SK-N-SH (cell line): ENCODE measurements around the gene HIF3A. TPM values are rescaled to one million over a fixed set of nuclear protein-coding genes. Genes with fewer than 3 reads are reported as not detected.

Experiments
- CTCF ChIA-PET: fragments of 300-600, 350-600 bp; formaldehyde crosslinking; extraction: SDS; loops from one replicate; lab custom pipeline; 2021; lab: Yijun Ruan, JAX
- POLR2A ChIA-PET: fragments of 350-600 bp; sonication (Branson Sonifier 250); formaldehyde crosslinking; extraction: SDS; loops from one replicate; lab custom pipeline; 2020; ENCODE audit warnings: antibody characterized with exemption, inconsistent platforms; lab: Yijun Ruan, JAX
- DNase-seq: peaks from one replicate; pipeline ENCODE4 v3.0.0; 2012
- H2AFZ ChIP-seq: fragments of 200-600 bp; sonication (generic); 2 replicates; pipeline ENCODE4 v1.8.1; 2016; ENCODE audit warnings: antibody characterized with exemption, mild to moderate bottlenecking, low read depth
- H3F3A ChIP-seq: fragments of 200-600 bp; sonication (generic); replicated peaks from 2 replicates; pipeline ENCODE3; 2016; ENCODE audit warnings: antibody characterized with exemption, mild to moderate bottlenecking; ENCODE audit not compliant: insufficient read depth
- H3K27ac ChIP-seq, 2 experiments: fragments of 200-500 bp in 1 of 2; fragments of 200-600 bp in 1 of 2; sonication (Bioruptor generic) in 1 of 2; sonication (generic), shearing (Covaris generic) in 1 of 2; 2 replicates each; pipeline versions ENCODE4 v1.5.1 to v1.6.1; 2014 to 2016; ENCODE audit warnings: low read depth in 2 of 2, inconsistent platforms in 1 of 2, low read length in 1 of 2, mild to moderate bottlenecking in 1 of 2, mixed read lengths in 1 of 2
- H3K27me3 ChIP-seq: fragments of 200-600 bp; sonication (generic), shearing (Covaris generic); 2 replicates; pipeline ENCODE4 v1.6.1; 2016; ENCODE audit warnings: mixed run types; ENCODE audit not compliant: insufficient read depth
- H3K36me3 ChIP-seq, 2 experiments: fragments of 200-500 bp in 1 of 2; fragments of 200-600 bp in 1 of 2; sonication (Bioruptor generic) in 1 of 2; sonication (generic) in 1 of 2; replicated peaks in 1 of 2; 2 replicates each; pipeline versions ENCODE3 to v1.5.1; 2014 to 2016; ENCODE audit warnings: low read length in 1 of 2, mild to moderate bottlenecking in 1 of 2; ENCODE audit not compliant: insufficient read depth in 2 of 2, control insufficient read depth in 1 of 2
- H3K4me1 ChIP-seq, 2 experiments: fragments of 200-500 bp in 1 of 2; fragments of 200-600 bp in 1 of 2; sonication (Bioruptor generic) in 1 of 2; sonication (generic), shearing (Covaris generic) in 1 of 2; 2 replicates each; pipeline versions ENCODE4 v1.5.1 to v1.6.1; 2014 to 2016; ENCODE audit warnings: low read depth in 1 of 2, low read length in 1 of 2, mixed run types in 1 of 2; ENCODE audit not compliant: insufficient read depth in 2 of 2, control insufficient read depth in 1 of 2
- H3K4me2 ChIP-seq: fragments of 200-600 bp; sonication (generic), shearing (Covaris generic); 2 replicates; pipeline ENCODE4 v1.6.1; 2017; ENCODE audit warnings: mixed run types
- H3K4me3 ChIP-seq, 2 experiments: fragments of 200-500 bp in 1 of 2; fragments of 200-600 bp in 1 of 2; sonication (Bioruptor generic) in 1 of 2; sonication (generic), shearing (Covaris generic) in 1 of 2; 2 replicates each; pipeline versions ENCODE4 v1.5.1 to v1.8.1; 2014 to 2016; ENCODE audit warnings: low read depth in 2 of 2, inconsistent platforms in 1 of 2, low read length in 1 of 2, mild to moderate bottlenecking in 1 of 2, mixed read lengths in 1 of 2, moderate library complexity in 1 of 2
- H3K79me2 ChIP-seq: fragments of 200-600 bp; sonication (generic); 2 replicates; pipeline ENCODE4 v1.8.1; 2017; ENCODE audit warnings: mild to moderate bottlenecking; ENCODE audit not compliant: insufficient read depth
- H3K9ac ChIP-seq: fragments of 200-600 bp; sonication (generic); 2 replicates; pipeline ENCODE4 v1.6.1; 2017; ENCODE audit warnings: mixed run types
- H3K9me2 ChIP-seq: fragments of 200-600 bp; sonication (generic); 2 replicates; pipeline ENCODE4 v1.6.1; 2017; ENCODE audit warnings: mixed run types
- H3K9me3 ChIP-seq: fragments of 200-600 bp; sonication (generic); 2 replicates; pipeline ENCODE4 v1.6.1; 2017; ENCODE audit warnings: mixed run types, mild to moderate bottlenecking, moderate library complexity
- H4K20me1 ChIP-seq: fragments of 200-600 bp; sonication (generic); 2 replicates; pipeline ENCODE4 v1.6.1; 2017; ENCODE audit warnings: mild to moderate bottlenecking, mixed run types; ENCODE audit not compliant: insufficient read depth
- CTCF ChIP-seq: fragments of 200-600 bp; sonication (generic); IDR thresholded peaks from 2 replicates; pipeline ENCODE4 v1.6.1; 2017; ENCODE audit warnings: antibody characterized with exemption, mild to moderate bottlenecking, moderate library complexity
- EP300 ChIP-seq, 2 experiments: IDR thresholded peaks; 2 replicates each; pipeline versions ENCODE4 v1.4.0 to v1.6.1; 2012; ENCODE audit warnings: borderline replicate concordance in 1 of 2, low read depth in 1 of 2, low read length in 1 of 2
- EZH2phosphoT487 ChIP-seq: fragments of 200-600 bp; sonication (generic); IDR thresholded peaks from 2 replicates; pipeline ENCODE4 v1.6.1; 2017; ENCODE audit warnings: low read depth, mixed run types, mild to moderate bottlenecking, antibody characterized with exemption, moderate library complexity, borderline replicate concordance
- FOSL2 ChIP-seq: IDR thresholded peaks from 2 replicates; pipeline ENCODE4 v1.4.0; 2012; ENCODE audit warnings: low read depth, mild to moderate bottlenecking, moderate library complexity, borderline replicate concordance
- FOXJ3 ChIP-seq: sonication (generic); formaldehyde crosslinking; IDR thresholded peaks from 2 replicates; pipeline ENCODE4 v1.5.1; 2020; ENCODE audit warnings: mild to moderate bottlenecking, missing genetic modification reagents
- FOXM1 ChIP-seq: IDR thresholded peaks from 2 replicates; pipeline ENCODE4 v1.4.0; 2012; ENCODE audit warnings: low read depth, mild to moderate bottlenecking
- GABPA ChIP-seq: IDR thresholded peaks from 2 replicates; pipeline ENCODE4 v1.4.0; 2012; ENCODE audit warnings: low read depth, mild to moderate bottlenecking
- GATA2 ChIP-seq: sonication (generic); formaldehyde crosslinking; IDR thresholded peaks from 2 replicates; pipeline ENCODE4 v1.5.0; 2020; ENCODE audit warnings: mild to moderate bottlenecking, missing genetic modification reagents
- IRF3 ChIP-seq: fragments of 150-350 bp; IDR thresholded peaks from 2 replicates; pipeline ENCODE4 v1.6.1; 2016; ENCODE audit warnings: mild to moderate bottlenecking, low read depth, low read length
- JUND ChIP-seq: IDR thresholded peaks from 2 replicates; pipeline ENCODE4 v1.4.0; 2012
- MXI1 ChIP-seq: IDR thresholded peaks from 2 replicates; pipeline ENCODE4 v1.6.1; 2012; ENCODE audit warnings: mild to moderate bottlenecking, low read depth, low read length, improper control_type of control experiment
- PBX3 ChIP-seq: IDR thresholded peaks from 2 replicates; pipeline ENCODE4; 2012
- POLR2AphosphoS5 ChIP-seq: IDR thresholded peaks from 2 replicates; pipeline ENCODE4 v1.6.1; 2012; ENCODE audit warnings: low read depth, low read length
- RCOR1 ChIP-seq: fragments of 150-350 bp; IDR thresholded peaks from 2 replicates; pipeline ENCODE4 v1.6.1; 2017; ENCODE audit warnings: antibody characterized with exemption, low read length
- RFX5 ChIP-seq: IDR thresholded peaks from 2 replicates; pipeline ENCODE4 v1.6.1; 2012; ENCODE audit warnings: mild to moderate bottlenecking, improper control_type of control experiment, low read length
- SIN3A ChIP-seq: IDR thresholded peaks from 2 replicates; pipeline ENCODE4 v1.6.1; 2012; ENCODE audit warnings: low read depth, mild to moderate bottlenecking, low read length, moderate library complexity, borderline replicate concordance
- SMC3 ChIP-seq: IDR thresholded peaks from 2 replicates; pipeline ENCODE4 v1.6.1; 2012; ENCODE audit warnings: low read depth, low read length, improper control_type of control experiment
- TAF1 ChIP-seq: IDR thresholded peaks from 2 replicates; pipeline ENCODE4 v1.6.1; 2012; ENCODE audit warnings: low read depth, mild to moderate bottlenecking, low read length, moderate library complexity, borderline replicate concordance
- TCF12 ChIP-seq: IDR thresholded peaks from 2 replicates; pipeline ENCODE4 v1.4.0; 2012
- YY1 ChIP-seq: IDR thresholded peaks from 2 replicates; pipeline ENCODE4 v1.4.0; 2012; ENCODE audit warnings: low read depth, mild to moderate bottlenecking
- WGBS: methylation state at CpG from one replicate; pipeline ENCODE4 v1.1.6; 2017; ENCODE audit warnings: low lambda C conversion rate; 5-methylcytosine and 5-hydroxymethylcytosine counted together
- polyA plus RNA-seq, 3 experiments: library from polyadenylated mRNA; depleted of rRNA; stranded (reverse); fragments of >200 nt; gene quantifications; 2 replicates each; pipeline ENCODE4 v1.2.3, GENCODE V29; 2012
- TF ChIP-seq, protein P1 (sequence below): IDR thresholded peaks from 2 replicates; pipeline ENCODE4 v1.4.0; 2012; ENCODE audit warnings: low read depth
- TF ChIP-seq, protein P2 (sequence below): IDR thresholded peaks from 2 replicates; pipeline ENCODE4 v1.6.1; 2012; ENCODE audit warnings: mild to moderate bottlenecking, low read depth, low read length, moderate library complexity

HIF3A gene
- polyA plus RNA-seq, 1 of the 3 experiments (the other 2 are of a cell fraction): 0.92 TPM

- no peak for DNase-seq
- H4K20me1 ChIP-seq: no peaks in the 10 kb centered on the region
- H3K27ac ChIP-seq: no peak overlapping the region
- ChIA-PET CTCF (interaction anchor here (0.9 to 7.7 kb wide), 4 partner anchors 9 to 214 kb away, joined by 3 to 70 read pairs (median 3); partner anchors contain the start of gene PPP5C), POLR2A (no interaction called here)
- no peaks in the 10 kb centered on the region for H3K9me2 ChIP-seq
- H3K27me3 ChIP-seq: no peaks in the 10 kb centered on the region
- no peaks in the 10 kb centered on the region for H3K79me2 ChIP-seq
- peaks cover 0 to 4% of the 10 kb centered on the region in 2 experiments; a peak in 1 of 4 replicates for H3K4me1 ChIP-seq
- no peak overlapping the region for H2AFZ ChIP-seq
- H3K36me3 ChIP-seq: no peaks in the 10 kb centered on the region
- H3K9me3 ChIP-seq: no peaks in the 10 kb centered on the region
- H3K4me3 ChIP-seq: no peak overlapping the region
- TF ChIP-seq IRF3 (no peak), EP300 (IDR thresholded peaks at IDR 0.05; ENCODE audit: borderline replicate concordance in 1 of 2, low read depth in 1 of 2, low read length in 1 of 2) (no peak), PBX3 (no peak), GATA2 (CRISPR knock-in tag) (no peak), RCOR1 (no peak), SMC3 (no peak), FOSL2 (no peak), TCF12 (no peak), YY1 (no peak), SIN3A (no peak), RFX5 (no peak), TAF1 (no peak), GABPA (no peak), POLR2AphosphoS5 (no peak), FOXJ3 (no peak), JUND (no peak), EZH2phosphoT487 (no peak)
- TF ChIP-seq, protein P1, sequence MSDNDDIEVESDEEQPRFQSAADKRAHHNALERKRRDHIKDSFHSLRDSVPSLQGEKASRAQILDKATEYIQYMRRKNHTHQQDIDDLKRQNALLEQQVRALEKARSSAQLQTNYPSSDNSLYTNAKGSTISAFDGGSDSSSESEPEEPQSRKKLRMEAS: no peak
- H3K9ac ChIP-seq: no peak overlapping the region
- H3K4me2 ChIP-seq: no peak overlapping the region
- H3F3A ChIP-seq: peaks cover 23% of the 10 kb centered on the region
These were observed 5.0 kb upstream of the HIF3A start for GRCh38 chr19:46291829-46292228.

GRCh38 chr19:46294494-46294893 lies 2.3 kb upstream of the HIF3A start:
- H3K9ac ChIP-seq: no peak overlapping the region
- H3K27ac ChIP-seq: no peak overlapping the region
- no peak overlapping the region for H3K4me2 ChIP-seq
- no peaks in the 10 kb centered on the region for H3K27me3 ChIP-seq
- H3K9me2 ChIP-seq: no peaks in the 10 kb centered on the region
- POLR2A ChIA-PET: no interaction called here
- no peak for DNase-seq
- H3K9me3 ChIP-seq: no peaks in the 10 kb centered on the region
- H3F3A ChIP-seq: peaks cover 8% of the 10 kb centered on the region
- H2AFZ ChIP-seq: no peak overlapping the region
- no peak overlapping the region for H3K4me3 ChIP-seq
- H3K79me2 ChIP-seq: no peaks in the 10 kb centered on the region
- WGBS: 46% methylated on average over 6 of the region's 6 CpGs
- CTCF ChIA-PET: interaction anchor here (0.6 to 7.7 kb wide), 3 partner anchors 12 to 101 kb away, joined by 3 to 70 read pairs (median 3); no protein-coding TSS in a partner anchor
- H3K36me3 ChIP-seq: no peaks in the 10 kb centered on the region
- no peaks in the 10 kb centered on the region for H4K20me1 ChIP-seq
- H3K4me1 ChIP-seq: peaks cover 14 to 22% of the 10 kb centered on the region in 2 experiments
- TF ChIP-seq, protein P2, sequence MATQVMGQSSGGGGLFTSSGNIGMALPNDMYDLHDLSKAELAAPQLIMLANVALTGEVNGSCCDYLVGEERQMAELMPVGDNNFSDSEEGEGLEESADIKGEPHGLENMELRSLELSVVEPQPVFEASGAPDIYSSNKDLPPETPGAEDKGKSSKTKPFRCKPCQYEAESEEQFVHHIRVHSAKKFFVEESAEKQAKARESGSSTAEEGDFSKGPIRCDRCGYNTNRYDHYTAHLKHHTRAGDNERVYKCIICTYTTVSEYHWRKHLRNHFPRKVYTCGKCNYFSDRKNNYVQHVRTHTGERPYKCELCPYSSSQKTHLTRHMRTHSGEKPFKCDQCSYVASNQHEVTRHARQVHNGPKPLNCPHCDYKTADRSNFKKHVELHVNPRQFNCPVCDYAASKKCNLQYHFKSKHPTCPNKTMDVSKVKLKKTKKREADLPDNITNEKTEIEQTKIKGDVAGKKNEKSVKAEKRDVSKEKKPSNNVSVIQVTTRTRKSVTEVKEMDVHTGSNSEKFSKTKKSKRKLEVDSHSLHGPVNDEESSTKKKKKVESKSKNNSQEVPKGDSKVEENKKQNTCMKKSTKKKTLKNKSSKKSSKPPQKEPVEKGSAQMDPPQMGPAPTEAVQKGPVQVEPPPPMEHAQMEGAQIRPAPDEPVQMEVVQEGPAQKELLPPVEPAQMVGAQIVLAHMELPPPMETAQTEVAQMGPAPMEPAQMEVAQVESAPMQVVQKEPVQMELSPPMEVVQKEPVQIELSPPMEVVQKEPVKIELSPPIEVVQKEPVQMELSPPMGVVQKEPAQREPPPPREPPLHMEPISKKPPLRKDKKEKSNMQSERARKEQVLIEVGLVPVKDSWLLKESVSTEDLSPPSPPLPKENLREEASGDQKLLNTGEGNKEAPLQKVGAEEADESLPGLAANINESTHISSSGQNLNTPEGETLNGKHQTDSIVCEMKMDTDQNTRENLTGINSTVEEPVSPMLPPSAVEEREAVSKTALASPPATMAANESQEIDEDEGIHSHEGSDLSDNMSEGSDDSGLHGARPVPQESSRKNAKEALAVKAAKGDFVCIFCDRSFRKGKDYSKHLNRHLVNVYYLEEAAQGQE: no peak
- TF ChIP-seq CTCF (no peak), RCOR1 (no peak), SIN3A (no peak), FOXM1 (no peak), MXI1 (no peak), TCF12 (no peak), GATA2 (CRISPR knock-in tag) (no peak)
